K562 (cell line): ENCODE results near the gene GALM. TPM values are rescaled to one million over a fixed set of nuclear protein-coding genes. Genes with fewer than 3 reads are reported as not detected.

Source experiments
- BRF2 ChIP-seq: IDR thresholded peaks from 3 replicates; pipeline ENCODE4 v1.6.1; 2011; ENCODE audit warnings: borderline replicate concordance, mild to moderate bottlenecking; ENCODE audit not compliant: insufficient read length, insufficient read depth
- EP400 ChIP-seq: fragments of 450-650 bp; IDR thresholded peaks from 2 replicates; pipeline ENCODE4 v1.6.1; 2017; ENCODE audit warnings: antibody characterized with exemption, mild to moderate bottlenecking, moderate library complexity
- RERE ChIP-seq: sonication (generic); formaldehyde crosslinking; IDR thresholded peaks from 2 replicates; pipeline ENCODE4 v1.8.0; 2023; ENCODE audit warnings: missing genetic modification reagents, mild to moderate bottlenecking, borderline replicate concordance
- ZNF76 ChIP-seq: fragments of 250-450 bp; sonication (Bioruptor Pico); IDR thresholded peaks from 2 replicates; pipeline ENCODE4 v1.4.0; 2020; ENCODE audit warnings: mild to moderate bottlenecking, moderate library complexity, borderline replicate concordance
- polyA plus RNA-seq, 8 experiments: library from polyadenylated mRNA; depleted of rRNA in 4 of 8; stranded (reverse) in 5 of 8; unstranded in 3 of 8; fragments of >200 nt; fragmentation: Nextera tagmentation in 2 of 8; fragmentation: Illumina TruSeq in 1 of 8; extraction: Ambion mirVana in 2 of 8; extraction: Trizol in 1 of 8; gene quantifications; 2 replicates each; pipeline versions ENCODE4 v1.2.1 to v1.2.3, GENCODE V29; 2011 to 2014; ENCODE audit warnings: inconsistent platforms in 1 of 8, missing spikeins in 1 of 8
- total RNA-seq, 7 experiments: library from RNA; depleted of rRNA in 6 of 7; stranded (reverse); fragments of >200 nt in 6 of 7; fragmentation: Illumina TruSeq in 2 of 7; extraction: Trizol in 2 of 7; gene quantifications; 2 replicates each; pipeline versions ENCODE4 v1.2.1 to v1.2.3, GENCODE V29; 2011 to 2021; ENCODE audit warnings: low replicate concordance in 1 of 7
- TF ChIP-seq, protein P1 (sequence below): fragments of 250-450 bp; sonication (Bioruptor Pico); IDR thresholded peaks from 2 replicates; pipeline ENCODE4 v1.5.0; 2021
- TF ChIP-seq, protein P2 (sequence below): sonication (generic); formaldehyde crosslinking; IDR thresholded peaks from 2 replicates; pipeline ENCODE4 v1.8.0; 2022; ENCODE audit warnings: mild to moderate bottlenecking, missing genetic modification reagents
- TF ChIP-seq, protein P3 (sequence below), 2 experiments: fragments of 450-650 bp; IDR thresholded peaks; 2 replicates each; pipeline ENCODE4 v1.6.1; 2018; ENCODE audit warnings: mild to moderate bottlenecking in 2 of 2, low read depth in 1 of 2; ENCODE audit not compliant: partially characterized antibody in 2 of 2

GALM gene
- total and polyA plus RNA-seq, 9 of the 15 experiments (the other 6 are each of a cell fraction or from before 2014, with no cell fraction given), result 22.1 to 51.7 (median 27.9) TPM

DNA sequence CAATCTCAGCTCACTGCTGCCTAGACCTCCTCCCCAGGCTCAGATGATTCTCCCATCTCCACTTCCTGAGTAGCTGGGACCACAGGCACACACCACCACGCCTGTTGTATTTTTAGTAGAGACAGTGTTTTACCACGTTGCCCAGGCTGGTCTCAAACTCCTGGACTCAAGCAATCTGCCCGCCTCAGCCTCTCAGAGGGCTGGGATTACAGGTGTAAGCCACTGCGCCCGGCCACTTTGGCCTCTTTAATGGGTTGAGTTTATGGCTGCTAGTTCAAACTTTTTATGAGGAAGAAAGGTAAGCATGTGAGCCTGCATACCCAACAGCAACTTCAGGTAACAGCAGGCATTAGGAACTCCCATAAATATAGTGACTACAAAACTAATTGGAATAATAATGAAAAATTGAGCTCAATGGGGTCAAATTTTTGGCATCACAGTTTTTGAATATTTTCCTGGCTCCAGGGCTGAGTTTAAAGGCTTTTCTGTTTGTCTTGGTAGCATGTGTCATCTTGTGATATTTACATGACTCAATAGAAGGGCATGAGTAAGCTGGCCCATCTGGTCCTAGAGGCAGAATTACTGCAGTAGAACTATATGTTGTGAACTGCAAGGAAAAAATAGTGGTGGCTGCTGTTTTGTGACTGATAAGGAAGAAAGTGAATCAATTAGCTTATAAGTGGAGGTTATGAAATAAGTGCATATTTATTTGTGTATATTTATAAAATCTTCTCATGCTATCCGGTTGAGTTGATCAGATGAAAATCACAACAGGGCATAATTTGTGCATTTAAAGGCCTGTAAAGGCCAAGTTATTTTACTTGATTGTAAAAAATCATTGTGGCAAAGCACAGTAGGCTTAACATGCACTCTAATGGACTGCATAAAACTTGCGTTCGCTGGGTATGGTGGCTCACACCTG, 24.8 kb downstream of the GALM start (continued):
- TF ChIP-seq ZNF76 (CRISPR knock-in tag) (no peak), RERE (CRISPR knock-in tag) (no peak), BRF2 (no peak), EP400 (peak; percentile 23; the same call in 1 of the 2 replicates)
- TF ChIP-seq, protein P1, sequence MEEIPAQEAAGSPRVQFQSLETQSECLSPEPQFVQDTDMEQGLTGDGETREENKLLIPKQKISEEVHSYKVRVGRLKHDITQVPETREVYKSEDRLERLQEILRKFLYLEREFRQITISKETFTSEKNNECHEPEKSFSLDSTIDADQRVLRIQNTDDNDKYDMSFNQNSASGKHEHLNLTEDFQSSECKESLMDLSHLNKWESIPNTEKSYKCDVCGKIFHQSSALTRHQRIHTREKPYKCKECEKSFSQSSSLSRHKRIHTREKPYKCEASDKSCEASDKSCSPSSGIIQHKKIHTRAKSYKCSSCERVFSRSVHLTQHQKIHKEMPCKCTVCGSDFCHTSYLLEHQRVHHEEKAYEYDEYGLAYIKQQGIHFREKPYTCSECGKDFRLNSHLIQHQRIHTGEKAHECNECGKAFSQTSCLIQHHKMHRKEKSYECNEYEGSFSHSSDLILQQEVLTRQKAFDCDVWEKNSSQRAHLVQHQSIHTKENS, result no peak
- TF ChIP-seq, protein P2, sequence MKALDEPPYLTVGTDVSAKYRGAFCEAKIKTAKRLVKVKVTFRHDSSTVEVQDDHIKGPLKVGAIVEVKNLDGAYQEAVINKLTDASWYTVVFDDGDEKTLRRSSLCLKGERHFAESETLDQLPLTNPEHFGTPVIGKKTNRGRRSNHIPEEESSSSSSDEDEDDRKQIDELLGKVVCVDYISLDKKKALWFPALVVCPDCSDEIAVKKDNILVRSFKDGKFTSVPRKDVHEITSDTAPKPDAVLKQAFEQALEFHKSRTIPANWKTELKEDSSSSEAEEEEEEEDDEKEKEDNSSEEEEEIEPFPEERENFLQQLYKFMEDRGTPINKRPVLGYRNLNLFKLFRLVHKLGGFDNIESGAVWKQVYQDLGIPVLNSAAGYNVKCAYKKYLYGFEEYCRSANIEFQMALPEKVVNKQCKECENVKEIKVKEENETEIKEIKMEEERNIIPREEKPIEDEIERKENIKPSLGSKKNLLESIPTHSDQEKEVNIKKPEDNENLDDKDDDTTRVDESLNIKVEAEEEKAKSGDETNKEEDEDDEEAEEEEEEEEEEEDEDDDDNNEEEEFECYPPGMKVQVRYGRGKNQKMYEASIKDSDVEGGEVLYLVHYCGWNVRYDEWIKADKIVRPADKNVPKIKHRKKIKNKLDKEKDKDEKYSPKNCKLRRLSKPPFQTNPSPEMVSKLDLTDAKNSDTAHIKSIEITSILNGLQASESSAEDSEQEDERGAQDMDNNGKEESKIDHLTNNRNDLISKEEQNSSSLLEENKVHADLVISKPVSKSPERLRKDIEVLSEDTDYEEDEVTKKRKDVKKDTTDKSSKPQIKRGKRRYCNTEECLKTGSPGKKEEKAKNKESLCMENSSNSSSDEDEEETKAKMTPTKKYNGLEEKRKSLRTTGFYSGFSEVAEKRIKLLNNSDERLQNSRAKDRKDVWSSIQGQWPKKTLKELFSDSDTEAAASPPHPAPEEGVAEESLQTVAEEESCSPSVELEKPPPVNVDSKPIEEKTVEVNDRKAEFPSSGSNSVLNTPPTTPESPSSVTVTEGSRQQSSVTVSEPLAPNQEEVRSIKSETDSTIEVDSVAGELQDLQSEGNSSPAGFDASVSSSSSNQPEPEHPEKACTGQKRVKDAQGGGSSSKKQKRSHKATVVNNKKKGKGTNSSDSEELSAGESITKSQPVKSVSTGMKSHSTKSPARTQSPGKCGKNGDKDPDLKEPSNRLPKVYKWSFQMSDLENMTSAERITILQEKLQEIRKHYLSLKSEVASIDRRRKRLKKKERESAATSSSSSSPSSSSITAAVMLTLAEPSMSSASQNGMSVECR (CRISPR knock-in tag), result no peak
- TF ChIP-seq, protein P3, sequence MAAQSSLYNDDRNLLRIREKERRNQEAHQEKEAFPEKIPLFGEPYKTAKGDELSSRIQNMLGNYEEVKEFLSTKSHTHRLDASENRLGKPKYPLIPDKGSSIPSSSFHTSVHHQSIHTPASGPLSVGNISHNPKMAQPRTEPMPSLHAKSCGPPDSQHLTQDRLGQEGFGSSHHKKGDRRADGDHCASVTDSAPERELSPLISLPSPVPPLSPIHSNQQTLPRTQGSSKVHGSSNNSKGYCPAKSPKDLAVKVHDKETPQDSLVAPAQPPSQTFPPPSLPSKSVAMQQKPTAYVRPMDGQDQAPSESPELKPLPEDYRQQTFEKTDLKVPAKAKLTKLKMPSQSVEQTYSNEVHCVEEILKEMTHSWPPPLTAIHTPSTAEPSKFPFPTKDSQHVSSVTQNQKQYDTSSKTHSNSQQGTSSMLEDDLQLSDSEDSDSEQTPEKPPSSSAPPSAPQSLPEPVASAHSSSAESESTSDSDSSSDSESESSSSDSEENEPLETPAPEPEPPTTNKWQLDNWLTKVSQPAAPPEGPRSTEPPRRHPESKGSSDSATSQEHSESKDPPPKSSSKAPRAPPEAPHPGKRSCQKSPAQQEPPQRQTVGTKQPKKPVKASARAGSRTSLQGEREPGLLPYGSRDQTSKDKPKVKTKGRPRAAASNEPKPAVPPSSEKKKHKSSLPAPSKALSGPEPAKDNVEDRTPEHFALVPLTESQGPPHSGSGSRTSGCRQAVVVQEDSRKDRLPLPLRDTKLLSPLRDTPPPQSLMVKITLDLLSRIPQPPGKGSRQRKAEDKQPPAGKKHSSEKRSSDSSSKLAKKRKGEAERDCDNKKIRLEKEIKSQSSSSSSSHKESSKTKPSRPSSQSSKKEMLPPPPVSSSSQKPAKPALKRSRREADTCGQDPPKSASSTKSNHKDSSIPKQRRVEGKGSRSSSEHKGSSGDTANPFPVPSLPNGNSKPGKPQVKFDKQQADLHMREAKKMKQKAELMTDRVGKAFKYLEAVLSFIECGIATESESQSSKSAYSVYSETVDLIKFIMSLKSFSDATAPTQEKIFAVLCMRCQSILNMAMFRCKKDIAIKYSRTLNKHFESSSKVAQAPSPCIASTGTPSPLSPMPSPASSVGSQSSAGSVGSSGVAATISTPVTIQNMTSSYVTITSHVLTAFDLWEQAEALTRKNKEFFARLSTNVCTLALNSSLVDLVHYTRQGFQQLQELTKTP (IDR thresholded peaks at IDR 0.05; ENCODE audit: low read depth in 1 of 2, partially characterized antibody in 2 of 2), result no peak
